ENCODE results near the gene ZNF587B. TPM values are rescaled to one million over a fixed set of nuclear protein-coding genes. Genes with fewer than 3 reads are reported as not detected.

The ZNF587B gene
- 8.9 to 10.8 TPM (median 9.7 TPM) in 5 replicates for total RNA-seq (2022; extraction: Qiagen RNA extraction; ENCODE audit: low read depth)

DNA sequence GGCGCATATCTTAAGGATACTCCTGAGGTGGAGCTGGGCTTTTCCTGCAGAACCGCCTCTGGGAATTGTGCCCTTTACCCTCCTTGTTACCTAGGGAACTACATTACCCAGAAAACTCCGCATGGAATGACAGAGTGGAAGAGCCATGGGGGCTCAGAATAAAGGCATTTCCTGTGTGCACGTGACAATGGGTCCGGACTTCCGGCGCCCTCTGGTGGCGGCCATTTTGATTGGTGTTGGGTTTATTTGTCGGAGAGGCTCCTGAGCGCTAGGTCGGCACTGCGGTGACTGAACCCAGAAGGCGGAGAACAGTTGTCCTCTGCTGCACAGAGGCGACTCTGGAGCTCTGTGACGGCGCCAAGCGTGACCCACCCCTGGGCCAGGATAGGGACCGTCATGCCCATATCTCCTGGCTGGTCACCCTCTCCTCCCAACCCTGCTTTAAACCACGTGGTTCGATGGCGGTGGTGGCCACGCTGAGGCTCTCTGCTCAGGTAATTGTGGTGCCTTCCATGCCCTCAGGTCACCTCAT, at the start of gene ZNF587B:
TSS of gene ZNF587B (plus strand) at position 229 of the 532 bp plus-strand sequence. CDS start at position 459, 230 bp downstream.

DNA sequence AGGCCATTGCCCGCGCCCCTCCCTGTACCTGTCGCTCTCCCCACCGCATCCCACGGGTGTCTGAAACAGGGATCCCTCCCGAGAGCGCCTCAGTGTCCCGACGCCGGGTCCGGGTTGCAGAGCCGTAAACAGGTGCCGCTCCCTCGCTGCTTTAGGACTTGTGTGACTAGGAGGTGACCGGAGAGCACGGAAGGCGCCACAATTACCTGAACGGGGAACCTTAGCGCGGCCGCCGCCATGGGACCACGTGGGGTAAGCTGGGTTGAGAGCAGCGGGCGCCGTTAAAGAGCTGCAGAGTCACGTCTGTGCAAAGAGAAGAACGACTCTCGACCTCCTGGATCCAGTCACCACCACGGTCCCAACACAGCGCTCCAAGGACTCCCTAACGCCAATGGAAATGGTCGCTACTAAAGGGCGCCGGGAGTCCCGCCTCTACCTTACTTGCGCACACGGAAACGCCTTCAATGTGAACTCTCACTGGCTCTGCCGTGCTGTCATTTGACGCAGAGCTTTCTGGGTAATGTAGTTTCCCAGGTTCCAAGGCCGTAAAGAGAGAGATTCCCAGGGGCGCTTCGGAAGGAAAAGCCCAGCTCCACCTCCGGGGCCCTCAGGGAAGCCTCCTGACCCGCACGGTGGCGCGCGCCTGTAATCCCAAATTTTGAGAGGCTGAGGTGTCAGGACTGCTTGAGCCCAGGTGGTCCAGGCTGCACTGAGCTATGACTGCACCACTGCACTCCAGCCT, 15.4 kb upstream of the ZNF587B start, which contains the start of gene ZNF552:
TSS of gene ZNF552 (minus strand) at position 409 of the 742 bp plus-strand sequence. CDS start at position 239, 170 bp downstream.

DNA sequence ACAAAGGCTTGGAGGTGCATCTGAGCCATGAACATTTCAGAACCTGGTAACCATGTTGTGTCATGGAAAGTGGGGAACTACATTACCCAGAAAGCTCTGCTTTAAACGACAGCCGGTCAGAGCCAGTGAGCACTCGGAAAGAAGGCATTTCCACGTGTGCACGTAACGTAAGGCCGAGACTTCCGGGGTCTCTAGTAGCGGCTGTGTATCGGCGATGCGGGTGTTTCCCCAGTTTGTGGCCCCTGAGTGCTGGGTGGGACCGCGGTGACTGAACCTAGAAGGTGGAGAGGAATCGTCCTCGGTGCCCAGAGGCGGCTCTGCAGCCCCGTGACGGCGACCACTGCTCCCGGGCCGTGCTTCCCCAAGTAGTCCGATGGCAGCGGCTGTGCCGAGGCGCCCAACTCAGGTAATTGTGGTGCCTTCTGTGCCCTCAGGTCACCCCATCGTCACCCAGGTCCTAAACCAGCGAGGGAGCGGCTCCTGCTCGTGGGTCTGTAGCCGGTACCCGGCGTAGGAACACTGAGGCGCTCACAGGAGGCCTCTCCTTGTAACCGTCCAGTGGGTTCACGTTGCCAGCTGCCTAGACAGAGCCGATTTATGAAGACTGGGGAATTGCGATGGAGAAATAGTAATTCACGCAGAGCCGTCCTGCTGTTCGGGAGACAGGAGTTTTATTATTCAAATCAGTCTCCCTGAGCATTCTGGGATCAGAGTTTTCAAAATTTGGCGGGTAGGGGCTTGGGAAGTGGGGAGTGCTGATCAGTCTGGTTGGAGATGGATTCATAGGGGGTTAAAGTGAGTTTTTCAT, 19.8 kb downstream of the ZNF587B start, which contains the start of gene ZNF587:
TSS of gene ZNF587 (plus strand) at position 194 of the 808 bp plus-strand sequence. CDS start at position 374, 180 bp downstream.

DNA sequence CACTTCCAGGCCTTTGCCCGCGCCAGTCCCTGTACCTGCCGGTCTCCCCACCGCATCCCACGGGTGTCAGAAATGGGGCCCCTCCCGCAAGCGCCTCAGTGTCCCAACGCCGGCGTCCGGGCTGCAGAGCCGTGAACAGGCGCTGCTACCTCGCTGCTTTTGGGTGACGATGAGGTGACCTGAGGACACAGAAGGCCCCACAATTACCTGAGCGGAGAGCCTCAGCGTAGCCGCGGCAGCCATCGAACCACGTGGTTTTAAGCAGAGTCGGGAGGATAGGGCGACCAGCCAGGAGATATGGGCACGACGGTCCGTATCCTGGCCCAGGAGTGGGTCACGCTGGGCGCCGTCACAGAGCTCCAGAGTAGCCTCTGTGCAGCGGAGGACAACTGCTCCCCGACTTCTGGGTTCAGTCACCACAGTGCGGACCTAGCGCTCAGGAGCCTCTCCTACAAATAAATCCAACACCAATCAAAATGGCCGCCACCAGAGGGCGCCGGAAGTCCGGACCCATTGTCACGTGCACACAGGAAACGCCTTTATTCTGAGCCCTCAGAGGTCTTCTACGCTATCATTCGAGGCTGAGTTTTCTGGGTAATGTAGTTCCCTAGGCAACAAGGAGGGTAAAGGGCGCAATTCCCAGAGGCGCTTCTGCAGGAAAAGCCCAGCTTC, 58.6 kb downstream of the ZNF587B start, which contains the start of gene ZNF814:
TSS of gene ZNF814 (minus strand) at position 478 of the 672 bp plus-strand sequence. CDS start at position 243, 235 bp downstream.

Other genes with a start within 250 kb of the ZNF587B start
- not detected in 5 replicates for gene ZIK1, start 246.2 kb upstream of the ZNF587B start, total RNA-seq (2022; extraction: Qiagen RNA extraction; ENCODE audit: low read depth)
- gene ZNF530, start 230.4 kb upstream of the ZNF587B start, total RNA-seq (2022; extraction: Qiagen RNA extraction; ENCODE audit: low read depth) = 4.6 to 5.5 TPM (median 4.9 TPM) in 5 replicates
- gene ZNF134, start 216.1 kb upstream of the ZNF587B start, total RNA-seq (2022; extraction: Qiagen RNA extraction; ENCODE audit: low read depth) = 6.6 to 9.0 TPM (median 8.3 TPM) in 5 replicates
- gene ZNF211, start 197.1 kb upstream of the ZNF587B start, total RNA-seq (2022; extraction: Qiagen RNA extraction; ENCODE audit: low read depth) = 5.2 to 6.6 TPM (median 6.4 TPM) in 5 replicates
- not detected in 5 replicates for gene ZSCAN4, start 161.4 kb upstream of the ZNF587B start, total RNA-seq (2022; extraction: Qiagen RNA extraction; ENCODE audit: low read depth)
- gene ZNF551, start 148.3 kb upstream of the ZNF587B start, total RNA-seq (2022; extraction: Qiagen RNA extraction; ENCODE audit: low read depth) = 4.6 to 6.3 TPM (median 5.4 TPM) in 5 replicates
- not detected in 5 replicates for gene ZNF154, start 121.1 kb upstream of the ZNF587B start, total RNA-seq (2022; extraction: Qiagen RNA extraction; ENCODE audit: low read depth)
- 0.78 to 1.0 TPM (median 0.82 TPM) in 5 replicates for gene ZNF671, start 102.7 kb upstream of the ZNF587B start, total RNA-seq (2022; extraction: Qiagen RNA extraction; ENCODE audit: low read depth)
- gene ZNF776, start 83.5 kb upstream of the ZNF587B start, total RNA-seq (2022; extraction: Qiagen RNA extraction; ENCODE audit: low read depth) = 6.1 to 6.9 TPM (median 6.3 TPM) in 5 replicates
- gene ZNF586, start 60.6 kb upstream of the ZNF587B start, total RNA-seq (2022; extraction: Qiagen RNA extraction; ENCODE audit: low read depth) = 6.4 to 7.9 TPM (median 7.0 TPM) in 5 replicates
- 4.6 to 6.1 TPM (median 5.6 TPM) in 5 replicates for gene ZNF552, start 15.4 kb upstream of the ZNF587B start, total RNA-seq (2022; extraction: Qiagen RNA extraction; ENCODE audit: low read depth)
- 6.2 to 8.4 TPM (median 8.1 TPM) in 5 replicates for gene ZNF587, start 19.6 kb downstream of the ZNF587B start, total RNA-seq (2022; extraction: Qiagen RNA extraction; ENCODE audit: low read depth)
- 1.7 to 2.6 TPM (median 2.0 TPM) in 5 replicates for gene ZNF814, start 58.7 kb downstream of the ZNF587B start, total RNA-seq (2022; extraction: Qiagen RNA extraction; ENCODE audit: low read depth)
- gene ZNF417, start 86.3 kb downstream of the ZNF587B start, total RNA-seq (2022; extraction: Qiagen RNA extraction; ENCODE audit: low read depth) = 3.4 to 5.0 TPM (median 3.9 TPM) in 5 replicates
- 1.0 to 1.7 TPM (median 1.3 TPM) in 5 replicates for gene ZNF418, start 105.1 kb downstream of the ZNF587B start, total RNA-seq (2022; extraction: Qiagen RNA extraction; ENCODE audit: low read depth)
- gene ZNF256, start 117.4 kb downstream of the ZNF587B start, total RNA-seq (2022; extraction: Qiagen RNA extraction; ENCODE audit: low read depth) = 1.1 to 1.4 TPM (median 1.2 TPM) in 5 replicates
- not detected in 5 replicates for gene C19orf18, start 144.2 kb downstream of the ZNF587B start, total RNA-seq (2022; extraction: Qiagen RNA extraction; ENCODE audit: low read depth)
- 1.8 to 3.2 TPM (median 2.7 TPM) in 5 replicates for gene ZNF606, start 172.5 kb downstream of the ZNF587B start, total RNA-seq (2022; extraction: Qiagen RNA extraction; ENCODE audit: low read depth)
- not detected in 5 replicates for gene ZSCAN1, start 203.7 kb downstream of the ZNF587B start, total RNA-seq (2022; extraction: Qiagen RNA extraction; ENCODE audit: low read depth)
- gene ZNF135, start 229.0 kb downstream of the ZNF587B start, total RNA-seq (2022; extraction: Qiagen RNA extraction; ENCODE audit: low read depth) = 0.04 TPM in 1 of 5 replicates, not detected in the others

Data from A549 treated with DMSO at 1 μM for 4 hours (cell line).